K562 (cell line): ENCODE results near the gene CPS1. TPM values are rescaled to one million over a fixed set of nuclear protein-coding genes. Genes with fewer than 3 reads are reported as not detected.

ENCODE experiments used
- ATAC-seq: fragments of 200-7000 bp; cut with Tn5 transposase; 3 replicates; pipeline ENCODE4 v1.9.1; 2020; ENCODE audit warnings: moderate library complexity
- BruUV-seq: library from RNA; stranded (reverse); fragments of 400-500 nt; replicated peaks from 2 replicates; lab custom pipeline; 2021; lab: Mats Ljungman, UMichigan
- CTCF ChIA-PET: fragments of 300-600 bp; formaldehyde crosslinking; extraction: SDS; loops from one replicate; lab custom pipeline; 2021; ENCODE audit warnings: low intra/inter-chr PET ratio; lab: Yijun Ruan, JAX
- POLR2A ChIA-PET: fragments of 300-600, 350-650 bp; sonication (Branson Sonifier 250); formaldehyde crosslinking; extraction: SDS; loops from one replicate; lab custom pipeline; 2021; ENCODE audit warnings: antibody characterized with exemption, inconsistent platforms; lab: Yijun Ruan, JAX
- DNase-seq, 4 experiments: peaks; one replicate each; pipeline versions ENCODE4 v3.0.0 to v3.0.0-alpha.2; 2011 to 2018; ENCODE audit warnings: low spot score in 3 of 4, mixed read lengths in 3 of 4; ENCODE audit errors: extremely low read depth in 1 of 4
- FAIRE-seq: peaks from 2 replicates; lab custom pipeline; 2011; peaks lifted over from hg19 to GRCh38; lab: Jason Lieb, UNC
- H2AFZ ChIP-seq: 2 replicates; pipeline ENCODE4 v1.6.0; 2011; ENCODE audit warnings: low read depth, low read length, control low read depth, inconsistent platforms
- H3K27ac ChIP-seq: fragments of 200-600 bp; 3 replicates; pipeline ENCODE4 v1.8.0; 2011; ENCODE audit warnings: low read depth, mild to moderate bottlenecking, control low read depth, inconsistent platforms, low read length, moderate library complexity, mixed read lengths; ENCODE audit errors: extremely low read depth
- H3K27me3 ChIP-seq, 2 experiments: fragments of 300-600 bp in 1 of 2; 2 replicates in 1 of 2; 3 replicates in 1 of 2; pipeline versions ENCODE4 v1.6.0 to v1.8.0; 2011; ENCODE audit warnings: inconsistent platforms in 2 of 2, low read length in 2 of 2, mild to moderate bottlenecking in 1 of 2, mixed read lengths in 1 of 2, moderate library complexity in 1 of 2; ENCODE audit not compliant: control insufficient read depth in 2 of 2, insufficient read depth in 2 of 2
- H3K36me3 ChIP-seq: fragments of 300-600 bp; 3 replicates; pipeline ENCODE4 v1.8.0; 2011; ENCODE audit warnings: mild to moderate bottlenecking, low read length, inconsistent platforms; ENCODE audit not compliant: control insufficient read depth, insufficient read depth
- H3K4me1 ChIP-seq, 2 experiments: fragments of 200-600 bp in 1 of 2; replicated peaks in 1 of 2; 2 replicates in 1 of 2; 3 replicates in 1 of 2; pipeline versions ENCODE4 v1.5.1 to v1.8.0; 2011; ENCODE audit warnings: inconsistent platforms in 2 of 2, low read length in 2 of 2, mild to moderate bottlenecking in 1 of 2, mixed read lengths in 1 of 2, moderate library complexity in 1 of 2; ENCODE audit not compliant: control insufficient read depth in 2 of 2, insufficient read depth in 2 of 2
- H3K4me2 ChIP-seq: 2 replicates; pipeline ENCODE4 v1.6.1; 2011; ENCODE audit warnings: low read length, control low read depth, inconsistent platforms, mixed read lengths; ENCODE audit not compliant: insufficient read depth
- H3K4me3 ChIP-seq: fragments of 200-600 bp; sonication (generic), shearing (Covaris generic); 2 replicates; pipeline ENCODE4 v1.5.1; 2016; ENCODE audit warnings: control low read depth, inconsistent platforms
- H3K79me2 ChIP-seq: fragments of 200-600 bp; 3 replicates; pipeline ENCODE4 v1.8.0; 2011; ENCODE audit warnings: low read length, inconsistent platforms; ENCODE audit not compliant: control insufficient read depth, insufficient read depth
- H3K9ac ChIP-seq, 2 experiments: 2 replicates each; pipeline versions ENCODE4 v1.6.0 to v1.6.1; 2011; ENCODE audit warnings: low read depth in 2 of 2, low read length in 2 of 2, control low read depth in 1 of 2, inconsistent platforms in 1 of 2, mild to moderate bottlenecking in 1 of 2, mixed read lengths in 1 of 2; ENCODE audit not compliant: insufficient read depth in 1 of 2
- H3K9me1 ChIP-seq: one replicate; pipeline ENCODE4 v1.6.0; 2011; ENCODE audit warnings: inconsistent platforms, mild to moderate bottlenecking, low read length, moderate library complexity; ENCODE audit not compliant: control insufficient read depth, insufficient read depth
- H3K9me3 ChIP-seq: replicated peaks from 2 replicates; pipeline ENCODE4 v1.5.1; 2011; ENCODE audit warnings: low read depth, low read length, inconsistent platforms; ENCODE audit not compliant: control insufficient read depth, insufficient read depth
- H4K20me1 ChIP-seq: replicated peaks from 2 replicates; pipeline ENCODE4 v1.6.1; 2011; ENCODE audit warnings: low read length, inconsistent platforms, mixed read lengths; ENCODE audit not compliant: control insufficient read depth, insufficient read depth
- CHAMP1 ChIP-seq: fragments of 450-650 bp; IDR thresholded peaks from 2 replicates; pipeline ENCODE4 v1.6.1; 2016; ENCODE audit warnings: mild to moderate bottlenecking
- HNRNPH1 ChIP-seq: fragments of 200-400 bp; formaldehyde crosslinking; optimal IDR thresholded peaks from 2 replicates; pipeline ENCODE3; 2017; ENCODE audit warnings: low read depth, mild to moderate bottlenecking, low read length, moderate library complexity
- MAFK ChIP-seq: IDR thresholded peaks from 2 replicates; pipeline ENCODE4 v1.6.1; 2011; ENCODE audit warnings: low read length, improper control_type of control experiment
- NR4A1 ChIP-seq, 2 experiments: fragments of 250-450 bp in 1 of 2; fragments of 450-650 bp in 1 of 2; sonication (Bioruptor Pico) in 1 of 2; IDR thresholded peaks; 2 replicates each; pipeline versions ENCODE4 v1.4.0 to v1.6.1; 2016 to 2020; ENCODE audit warnings: mild to moderate bottlenecking in 2 of 2, missing compliant biosample characterization in 1 of 2, missing genetic modification characterization in 1 of 2, moderate library complexity in 1 of 2
- PRDM10 ChIP-seq: fragments of 450-650 bp; IDR thresholded peaks from 2 replicates; pipeline ENCODE4 v1.6.1; 2018; ENCODE audit not compliant: partially characterized antibody
- U2AF1 ChIP-seq: fragments of 200-400 bp; formaldehyde crosslinking; optimal IDR thresholded peaks from 2 replicates; pipeline ENCODE3; 2017; ENCODE audit warnings: mild to moderate bottlenecking, low read depth, low read length, moderate library complexity
- XRCC4 ChIP-seq: IDR thresholded peaks from one replicate; pipeline ENCODE4 v1.6.1; 2011; ENCODE audit not compliant: insufficient read depth, insufficient read length; ENCODE audit errors: extremely low read depth
- YY1 ChIP-seq, 3 experiments: IDR thresholded peaks; 2 replicates each; pipeline ENCODE4 v1.6.1; 2011; ENCODE audit warnings: low read length in 2 of 3, mild to moderate bottlenecking in 2 of 3, moderate library complexity in 2 of 3, borderline replicate concordance in 1 of 3, control low read depth in 1 of 3, low read depth in 1 of 3; ENCODE audit not compliant: insufficient read depth in 3 of 3, insufficient replicate concordance in 2 of 3, control insufficient read depth in 1 of 3, insufficient read length in 1 of 3; ENCODE audit errors: extremely low read depth in 1 of 3
- ZNF436 ChIP-seq: fragments of 250-450, 450-650 bp; sonication (Bioruptor Pico); formaldehyde crosslinking; IDR thresholded peaks from 2 replicates; pipeline ENCODE4 v1.7.0; 2020; ENCODE audit warnings: mild to moderate bottlenecking
- ZNF699 ChIP-seq: fragments of 250-450 bp; sonication (Bioruptor Pico); IDR thresholded peaks from 2 replicates; pipeline ENCODE4 v1.8.0; 2021; ENCODE audit warnings: mild to moderate bottlenecking, moderate library complexity; ENCODE audit not compliant: insufficient replicate concordance
- ZNF740 ChIP-seq, 3 experiments: fragments of 200-800 bp in 1 of 3; sonication (Bioruptor generic) in 1 of 3; sonication (generic) in 1 of 3; formaldehyde crosslinking in 1 of 3; IDR thresholded peaks; 2 replicates each; pipeline versions ENCODE4 v1.6.1 to v1.8.0; 2016 to 2022; ENCODE audit warnings: mild to moderate bottlenecking in 2 of 3, missing compliant biosample characterization in 2 of 3, missing genetic modification characterization in 2 of 3, missing genetic modification reagents in 1 of 3
- WGBS: fragments of 100-300 bp; shearing (Covaris generic); methylation state at CpG from one replicate; pipeline ENCODE4 v1.1.6; 2016; ENCODE audit warnings: low coverage, mixed read lengths; ENCODE audit not compliant: insufficient coverage; ENCODE audit errors: missing lambda C conversion rate; 5-methylcytosine and 5-hydroxymethylcytosine counted together
- in situ Hi-C: fragments of 300-500 bp; cut with MboI; formaldehyde crosslinking; loops from 4 replicates; pipeline ENCODE4 v1.15.0; 2018; ENCODE audit warnings: inconsistent platforms, mixed read lengths
- intact Hi-C: fragments of 100-400 bp; cut with micrococcal nuclease; formaldehyde crosslinking; loops from 2 replicates; pipeline ENCODE4 v1.14.2; 2022
- polyA plus RNA-seq, 8 experiments: library from polyadenylated mRNA; depleted of rRNA in 4 of 8; stranded (reverse) in 5 of 8; unstranded in 3 of 8; fragments of >200 nt; fragmentation: Nextera tagmentation in 2 of 8; fragmentation: Illumina TruSeq in 1 of 8; extraction: Ambion mirVana in 2 of 8; extraction: Trizol in 1 of 8; gene quantifications; 2 replicates each; pipeline versions ENCODE4 v1.2.1 to v1.2.3, GENCODE V29; 2011 to 2014; ENCODE audit warnings: inconsistent platforms in 1 of 8, missing spikeins in 1 of 8
- total RNA-seq, 7 experiments: library from RNA; depleted of rRNA in 6 of 7; stranded (reverse); fragments of >200 nt in 6 of 7; fragmentation: Illumina TruSeq in 2 of 7; extraction: Trizol in 2 of 7; gene quantifications; 2 replicates each; pipeline versions ENCODE4 v1.2.1 to v1.2.3, GENCODE V29; 2011 to 2021; ENCODE audit warnings: low replicate concordance in 1 of 7

CPS1 gene
- total and polyA plus RNA-seq, 9 of the 15 experiments (the other 6 are each of a cell fraction or from before 2014, with no cell fraction given) = 2.4 to 13.5 (median 6.0) TPM

GRCh38 chr2:210567279-210567678 lies 10.9 kb downstream of the CPS1 start (continued):
- no peak for TF ChIP-seq ZNF436 (CRISPR knock-in tag)
- peak; percentile 41; the same call in 1 of the 2 replicates for TF ChIP-seq MAFK

GRCh38 chr2:210568108-210568507 lies 11.7 kb downstream of the CPS1 start:
- no peak overlapping the region for H3K4me2 ChIP-seq
- no peaks in the 10 kb centered on the region for H3K36me3 ChIP-seq
- ChIA-PET POLR2A (no interaction called here), CTCF (no interaction called here)
- ATAC-seq (no peak), FAIRE-seq (no peak), DNase-seq (no peak)
- H4K20me1 ChIP-seq = no peaks in the 10 kb centered on the region
- H3K9me3 ChIP-seq = no peaks in the 10 kb centered on the region
- 0% methylated on average over 2 of the region's 2 CpGs for WGBS
- TF ChIP-seq ZNF740 (CRISPR knock-in tag; IDR thresholded peaks at IDR 0.05) (no peak), ZNF740 (tag; IDR thresholded peaks at IDR 0.05) (no peak), XRCC4 (no peak), CHAMP1 (no peak), YY1 (IDR thresholded peaks at IDR 0.05; ENCODE audit: borderline replicate concordance in 1 of 3, control insufficient read depth in 1 of 3, extremely low read depth in 1 of 3, insufficient read depth in 3 of 3, insufficient read length in 1 of 3, insufficient replicate concordance in 2 of 3, low read depth in 1 of 3, low read length in 2 of 3) (no peak), PRDM10 (no peak), ZNF699 (CRISPR knock-in tag) (no peak), HNRNPH1 (no peak), NR4A1 (CRISPR knock-in tag; IDR thresholded peaks at IDR 0.05) (no peak), NR4A1 (tag; IDR thresholded peaks at IDR 0.05) (no peak), U2AF1 (no peak)
- H3K9ac ChIP-seq = no peak overlapping the region
- H2AFZ ChIP-seq = no peak overlapping the region
- no peaks in the 10 kb centered on the region for H3K4me1 ChIP-seq
- no peaks in the 10 kb centered on the region for H3K79me2 ChIP-seq
- H3K9me1 ChIP-seq = no peaks in the 10 kb centered on the region
- no peak overlapping the region for H3K4me3 ChIP-seq
- no peaks in the 10 kb centered on the region for H3K27me3 ChIP-seq
- intact Hi-C loops = no loop called here
- BruUV-seq = no TSS peak
- in situ Hi-C loops = no loop called here
- no peak overlapping the region for H3K27ac ChIP-seq
